ENCODE results near the gene TBXA2R. TPM values are rescaled to one million over a fixed set of nuclear protein-coding genes. Genes with fewer than 3 reads are reported as not detected.

The TBXA2R gene
- total RNA-seq, 1 donor from 2014 or later = 0.42 TPM

DNA sequence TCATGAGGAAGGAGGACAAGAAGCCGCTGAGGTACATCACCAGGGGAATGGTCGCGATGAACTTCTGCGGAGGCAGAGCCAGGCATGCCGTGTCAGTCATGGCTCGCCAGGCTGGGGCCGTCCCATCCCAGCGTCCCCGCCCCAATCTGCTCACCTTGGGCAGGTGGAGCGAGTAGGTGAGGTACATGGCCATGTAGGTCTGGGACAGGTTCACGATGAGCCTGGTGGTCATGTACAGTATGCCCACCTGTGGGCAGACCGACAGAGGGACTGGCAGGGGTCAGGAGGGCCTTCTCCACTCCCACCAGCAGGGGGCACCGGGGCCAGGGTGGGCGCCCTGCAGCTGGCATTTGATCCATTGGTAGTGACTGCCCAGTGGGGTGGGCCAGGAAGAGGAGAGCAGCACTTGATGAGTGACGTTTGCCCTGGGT is 59.4 kb downstream of the TBXA2R start:
- Mint-ChIP-seq H3K27me3 (no peaks in the 10 kb centered on the region), H3K27ac (no peak overlapping the region), H3K4me3 (no peak overlapping the region), H3K4me1 (peaks cover 12% of the 10 kb centered on the region), H3K36me3 (ENCODE audit: low read depth) (peaks cover 29% of the 10 kb centered on the region), H3K9me3 (no peaks in the 10 kb centered on the region)
- peak; percentile 78 for DNase-seq
- intact Hi-C loops (cut with micrococcal nuclease) = loop anchor here (5.0 kb wide), 1 partner anchor 160 kb away; the partner anchor contains the start of gene TJP3

DNA sequence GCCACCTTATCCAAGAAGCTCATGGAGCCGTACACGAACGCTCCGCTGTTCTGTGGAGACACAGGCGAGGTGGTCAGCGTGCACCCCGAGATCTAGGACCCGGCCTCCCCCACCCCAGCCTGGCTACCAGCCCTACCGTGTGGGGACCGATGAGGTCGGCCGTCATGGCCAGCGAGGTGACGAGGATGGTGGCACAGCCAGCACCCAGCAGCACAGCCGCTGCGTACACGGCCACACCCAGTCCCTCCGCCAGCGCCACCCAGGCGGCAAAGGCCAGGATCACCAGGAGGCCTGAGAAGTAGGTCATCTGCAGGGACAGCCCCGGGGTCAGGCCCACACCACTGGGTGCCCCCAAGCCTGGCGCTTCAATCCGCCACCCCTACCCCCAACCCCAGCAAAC is 60.6 kb downstream of the TBXA2R start:
- Mint-ChIP-seq H3K27ac (no peak overlapping the region), H3K27me3 (no peaks in the 10 kb centered on the region), H3K4me1 (peaks cover 8% of the 10 kb centered on the region), H3K36me3 (ENCODE audit: low read depth) (peaks cover 25% of the 10 kb centered on the region), H3K4me3 (no peak overlapping the region), H3K9me3 (no peaks in the 10 kb centered on the region)
- intact Hi-C loops (cut with micrococcal nuclease) = loop anchor here (5.0 kb wide), 1 partner anchor 161 kb away; the partner anchor contains the start of gene TJP3
- no peak for DNase-seq

DNA sequence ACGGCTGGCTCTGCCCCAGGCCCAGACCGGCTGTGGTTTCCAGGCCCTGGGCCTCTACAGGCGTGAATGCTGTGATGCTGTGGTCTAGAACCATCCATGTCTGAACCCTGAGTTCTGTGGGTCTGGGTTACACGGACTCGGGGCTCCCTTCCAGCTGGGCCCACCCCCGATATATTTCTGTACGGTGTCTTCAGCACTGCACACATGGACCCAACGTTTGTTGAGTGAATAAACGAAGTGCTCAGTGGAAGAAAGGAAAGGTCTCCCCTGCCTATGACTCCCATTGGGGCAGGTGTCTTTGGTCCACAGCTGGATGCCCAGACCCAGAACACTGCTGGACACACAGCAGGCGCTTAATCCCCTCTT is 61.0 kb downstream of the TBXA2R start:
- Mint-ChIP-seq H3K4me3 (no peak overlapping the region), H3K27ac (no peak overlapping the region), H3K9me3 (no peaks in the 10 kb centered on the region), H3K27me3 (no peaks in the 10 kb centered on the region), H3K36me3 (ENCODE audit: low read depth) (peaks cover 22% of the 10 kb centered on the region), H3K4me1 (peaks cover 8% of the 10 kb centered on the region)
- no peak for DNase-seq
- intact Hi-C loops (cut with micrococcal nuclease) = loop anchor here (1.0 to 5.0 kb wide), 2 partner anchors 73 to 162 kb away; partner anchors contain the start of gene TJP3

DNA sequence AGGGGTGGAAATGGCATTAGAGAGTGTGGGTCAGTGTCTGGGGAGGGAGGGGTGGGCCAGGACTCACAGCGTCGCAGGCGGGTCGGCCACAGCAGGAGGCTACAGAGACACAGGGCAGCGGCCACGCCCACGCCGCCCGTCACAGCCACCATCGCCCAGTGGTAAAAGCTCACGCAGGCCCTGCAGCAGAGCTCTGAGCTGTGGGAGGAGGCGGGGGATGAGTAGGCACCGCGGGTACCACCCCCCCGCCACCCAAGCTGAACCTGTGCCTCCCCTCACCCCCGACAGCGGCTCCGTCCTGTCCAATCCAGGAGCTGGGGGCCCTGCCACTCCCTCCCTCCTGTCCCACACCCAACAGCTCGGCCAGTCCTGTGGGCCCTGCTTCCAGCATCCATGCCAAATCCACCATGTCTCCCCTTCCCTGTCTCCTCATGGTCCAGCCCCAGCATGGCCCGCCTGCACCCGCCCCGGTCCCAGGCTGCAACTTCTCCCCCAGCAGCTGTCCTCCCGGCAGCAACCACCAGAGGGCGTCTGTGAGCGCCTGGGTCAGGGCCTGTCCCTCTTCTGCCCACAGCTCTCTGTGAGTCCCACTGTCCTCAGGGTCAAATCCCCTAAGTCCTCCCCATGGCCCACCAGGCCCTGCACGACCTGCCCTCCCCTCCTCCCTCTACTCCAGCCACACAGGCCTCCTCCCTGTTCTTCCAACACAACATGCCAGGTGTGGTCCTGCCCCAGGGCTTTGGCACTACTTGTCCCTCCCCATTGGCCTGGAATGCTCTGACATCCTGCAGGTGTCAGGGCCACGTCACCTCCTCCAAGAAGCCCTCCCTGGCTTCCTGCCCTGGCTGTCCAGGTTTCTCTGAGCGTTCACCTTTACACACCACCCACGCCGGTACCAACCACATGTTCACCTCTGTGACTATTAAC is 61.7 kb downstream of the TBXA2R start:
- peak; percentile 95 for DNase-seq
- Mint-ChIP-seq H3K36me3 (ENCODE audit: low read depth) (peaks cover 21% of the 10 kb centered on the region), H3K27ac (no peak overlapping the region), H3K9me3 (no peaks in the 10 kb centered on the region), H3K4me3 (no peak overlapping the region), H3K27me3 (no peaks in the 10 kb centered on the region), H3K4me1 (peaks cover 8% of the 10 kb centered on the region)
- intact Hi-C loops (cut with micrococcal nuclease) = loop anchor here (1.0 to 5.0 kb wide), 2 partner anchors 73 to 162 kb away; partner anchors contain the start of gene TJP3

Other genes starting within 250 kb of the TBXA2R start
- 16.9 and 19.8 TPM in 2 replicates for gene NFIC, start 240.3 kb downstream of the TBXA2R start, total RNA-seq
- gene SMIM24, start 126.3 kb downstream of the TBXA2R start, total RNA-seq = 0.33 TPM in 1 of 2 replicates, not detected in the other
- not detected in 2 replicates for gene SMIM44, start 123.4 kb downstream of the TBXA2R start, total RNA-seq
- 21.5 and 24.4 TPM in 2 replicates for gene DOHH, start 106.2 kb downstream of the TBXA2R start, total RNA-seq
- 37.3 and 38.7 TPM in 2 replicates for gene FZR1, start 100.6 kb downstream of the TBXA2R start, total RNA-seq
- gene TEKTIP1, start 67.7 kb downstream of the TBXA2R start, total RNA-seq = 1.4 and 2.2 TPM in 2 replicates
- gene MFSD12, start 49.3 kb downstream of the TBXA2R start, total RNA-seq = 119 and 124 TPM in 2 replicates
- 53.7 and 59.3 TPM in 2 replicates for gene HMG20B, start 33.9 kb downstream of the TBXA2R start, total RNA-seq
- gene GIPC3, start 21.4 kb downstream of the TBXA2R start, total RNA-seq = 0.36 and 0.37 TPM in 2 replicates
- 37.4 and 39.6 TPM in 2 replicates for gene CACTIN, start 19.9 kb upstream of the TBXA2R start, total RNA-seq
- gene PIP5K1C, start 93.6 kb upstream of the TBXA2R start, total RNA-seq = 21.4 and 22.5 TPM in 2 replicates
- gene TJP3, start 101.5 kb upstream of the TBXA2R start, total RNA-seq = 0.09 TPM in 1 of 2 replicates, not detected in the other
- gene APBA3, start 154.8 kb upstream of the TBXA2R start, total RNA-seq = 41.5 and 48.7 TPM in 2 replicates
- 91.4 and 96.6 TPM in 2 replicates for gene MRPL54, start 155.8 kb upstream of the TBXA2R start, total RNA-seq
- not detected in 2 replicates for gene RAX2, start 165.4 kb upstream of the TBXA2R start, total RNA-seq
- 31.6 and 32.3 TPM in 2 replicates for gene MATK, start 179.5 kb upstream of the TBXA2R start, total RNA-seq